HEK293T (cell line): ENCODE results near the gene NYAP1.

Experiments used
- ARNT ChIP-seq: fragments of 450-650 bp; IDR thresholded peaks from 2 replicates; pipeline ENCODE4 v1.6.1; 2017; ENCODE audit warnings: mild to moderate bottlenecking
- BHLHE40 ChIP-seq: fragments of 450-650 bp; IDR thresholded peaks from 2 replicates; pipeline ENCODE4 v1.6.1; 2016; ENCODE audit warnings: mild to moderate bottlenecking, moderate library complexity, borderline replicate concordance
- CTBP1 ChIP-seq: fragments of 450-650 bp; IDR thresholded peaks from 2 replicates; pipeline ENCODE4 v1.6.1; 2016; ENCODE audit warnings: borderline replicate concordance
- ELF4 ChIP-seq: fragments of 450-650 bp; IDR thresholded peaks from 2 replicates; pipeline ENCODE4 v1.6.1; 2017; ENCODE audit warnings: antibody characterized with exemption
- FOXK2 ChIP-seq: fragments of 450-650 bp; IDR thresholded peaks from 2 replicates; pipeline ENCODE4 v1.6.1; 2016; ENCODE audit warnings: mild to moderate bottlenecking
- FOXM1 ChIP-seq: fragments of 450-650 bp; IDR thresholded peaks from 2 replicates; pipeline ENCODE4 v1.6.1; 2017; ENCODE audit warnings: mild to moderate bottlenecking, borderline replicate concordance
- L3MBTL2 ChIP-seq: fragments of 450-650 bp; conservative IDR thresholded peaks from 2 replicates; pipeline ENCODE4 v1.6.1; 2016; ENCODE audit warnings: mild to moderate bottlenecking
- PKNOX1 ChIP-seq: fragments of 450-650 bp; IDR thresholded peaks from 2 replicates; pipeline ENCODE4 v1.6.1; 2016
- SP1 ChIP-seq: fragments of 450-650 bp; IDR thresholded peaks from 2 replicates; pipeline ENCODE4 v1.6.1; 2017
- SUZ12 ChIP-seq: fragments of 450-650 bp; IDR thresholded peaks from 2 replicates; pipeline ENCODE4 v1.6.1; 2016; ENCODE audit warnings: mild to moderate bottlenecking
- TARDBP ChIP-seq: fragments of 450-650 bp; IDR thresholded peaks from 2 replicates; pipeline ENCODE4 v1.6.1; 2016

- TF ChIP-seq ARNT (no peak), SUZ12 (no peak), FOXM1 (no peak), L3MBTL2 (no peak), BHLHE40 (no peak), FOXK2 (no peak), PKNOX1 (no peak), ELF4 (no peak), SP1 (no peak), CTBP1 (no peak), TARDBP (no peak)
Observed at GRCh38 chr7:100434297-100435144, 49.2 kb upstream of the NYAP1 start.
